Duodenal mucosa (tissue), 2 donors: ENCODE measurements around the gene BST1.

Experiments
- H3K27ac ChIP-seq: one replicate; pipeline ENCODE4 v1.7.0; 2013; ENCODE audit warnings: low read depth, low read length
- H3K27me3 ChIP-seq, 2 donors: one replicate each; pipeline ENCODE4 v1.7.0; 2013; ENCODE audit warnings: low read length in 2 of 2, control low read depth in 1 of 2; ENCODE audit not compliant: insufficient read depth in 2 of 2, control insufficient read depth in 1 of 2
- H3K36me3 ChIP-seq, 2 donors: one replicate each; pipeline ENCODE4 v1.7.0; 2013; ENCODE audit warnings: low read length in 2 of 2, control low read depth in 1 of 2; ENCODE audit not compliant: insufficient read depth in 2 of 2, control insufficient read depth in 1 of 2
- H3K4me1 ChIP-seq, 2 donors: one replicate each; pipeline ENCODE4 v1.7.0; 2013; ENCODE audit warnings: low read length in 2 of 2, control low read depth in 1 of 2; ENCODE audit not compliant: insufficient read depth in 2 of 2, control insufficient read depth in 1 of 2
- H3K4me3 ChIP-seq, 2 donors: one replicate each; pipeline ENCODE4 v1.7.0; 2013; ENCODE audit warnings: low read length in 2 of 2, low read depth in 1 of 2
- H3K9ac ChIP-seq, 2 donors: one replicate each; pipeline ENCODE4 v1.7.0; 2013; ENCODE audit warnings: low read length in 2 of 2, low read depth in 1 of 2
- H3K9me3 ChIP-seq, 2 donors: one replicate each; pipeline ENCODE4 v1.7.0; 2013; ENCODE audit warnings: low read length in 2 of 2, control low read depth in 1 of 2; ENCODE audit not compliant: control insufficient read depth in 1 of 2

The BST1 gene

GRCh38 chr4:15742083-15742582 is 39.3 kb downstream of the BST1 start:
- no peak overlapping the region for H3K4me3 ChIP-seq
- H3K27ac ChIP-seq = no peak overlapping the region

GRCh38 chr4:15742637-15743036 is 39.8 kb downstream of the BST1 start:
- Histone ChIP-seq H3K27me3 (no peaks in the 10 kb centered on the region), H3K9ac (no peak overlapping the region), H3K36me3 (no peaks in the 10 kb centered on the region), H3K9me3 (peaks cover 5 to 6% of the 10 kb centered on the region in 2 donors), H3K4me3 (no peak overlapping the region), H3K27ac (no peak overlapping the region), H3K4me1 (no peaks in the 10 kb centered on the region)

More at GRCh38 chr4:15742083-15742582, 39.3 kb downstream of the BST1 start:
- Histone ChIP-seq H3K36me3 (no peaks in the 10 kb centered on the region), H3K9me3 (peaks cover 5 to 6% of the 10 kb centered on the region in 2 donors), H3K27me3 (no peaks in the 10 kb centered on the region), H3K4me1 (no peaks in the 10 kb centered on the region), H3K9ac (no peak overlapping the region)

- H3K36me3 ChIP-seq = no peaks in the 10 kb centered on the region
- H3K9ac ChIP-seq = no peak overlapping the region
- no peak overlapping the region for H3K4me3 ChIP-seq
- no peak overlapping the region for H3K27ac ChIP-seq
- no peaks in the 10 kb centered on the region for H3K27me3 ChIP-seq
- peaks cover 5 to 6% of the 10 kb centered on the region in 2 donors for H3K9me3 ChIP-seq
- H3K4me1 ChIP-seq = no peaks in the 10 kb centered on the region
Observed at GRCh38 chr4:15744016-15744545, 41.2 kb downstream of the BST1 start.

GRCh38 chr4:15746110-15746509 is 43.2 kb downstream of the BST1 start:
- H3K4me3 ChIP-seq = no peak overlapping the region
- no peaks in the 10 kb centered on the region for H3K36me3 ChIP-seq
- H3K27ac ChIP-seq = no peak overlapping the region
- H3K9ac ChIP-seq = no peak overlapping the region
- H3K27me3 ChIP-seq = no peaks in the 10 kb centered on the region
- H3K4me1 ChIP-seq = no peaks in the 10 kb centered on the region
- peaks cover 5 to 6% of the 10 kb centered on the region in 2 donors for H3K9me3 ChIP-seq

DNA sequence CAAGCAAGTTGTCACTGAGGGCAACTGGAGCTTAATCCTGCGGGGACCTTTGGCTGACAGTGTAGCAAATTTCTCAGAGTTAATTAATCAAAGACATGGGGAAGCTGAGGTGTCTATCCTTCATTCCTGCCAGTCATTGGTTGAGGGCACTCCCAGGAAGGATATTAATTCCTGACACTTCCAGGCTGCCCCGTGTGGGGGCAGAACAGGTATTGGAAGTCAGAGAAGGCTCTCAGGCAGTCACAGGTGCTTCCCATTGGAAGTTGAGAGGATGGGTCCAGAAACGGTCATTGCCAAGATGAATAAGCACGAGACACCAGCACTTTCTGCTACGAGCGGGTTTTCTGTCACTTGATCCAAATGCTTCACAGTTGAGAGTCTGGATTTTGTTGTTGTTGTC is 46.1 kb downstream of the BST1 start:
- Histone ChIP-seq H3K27me3 (no peaks in the 10 kb centered on the region), H3K9ac (no peak overlapping the region), H3K27ac (no peak overlapping the region), H3K4me3 (no peak overlapping the region), H3K4me1 (no peaks in the 10 kb centered on the region), H3K36me3 (no peaks in the 10 kb centered on the region), H3K9me3 (peaks cover 0 to 5% of the 10 kb centered on the region in 2 donors)

DNA sequence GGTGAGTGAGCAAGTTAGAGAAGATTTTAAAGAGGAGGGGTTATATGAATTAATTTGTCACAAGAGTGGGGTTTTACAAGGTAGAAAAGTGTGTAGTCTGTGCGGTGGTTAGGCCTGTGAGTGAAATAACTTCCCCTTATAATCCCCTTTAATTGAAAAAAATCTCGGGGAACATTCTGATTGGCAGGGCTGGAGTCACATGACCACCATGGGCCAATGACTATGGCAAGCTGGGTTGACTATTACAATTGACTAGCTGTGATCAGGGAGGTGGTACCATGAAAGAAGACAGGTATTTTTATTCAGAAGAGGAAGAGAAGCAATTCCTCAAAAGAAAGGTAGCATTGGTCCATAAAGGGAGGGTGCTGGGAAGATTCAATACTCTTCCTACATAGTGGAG is 48.3 kb downstream of the BST1 start:
- Histone ChIP-seq H3K4me1 (no peaks in the 10 kb centered on the region), H3K27me3 (no peaks in the 10 kb centered on the region), H3K9me3 (no peaks in the 10 kb centered on the region), H3K9ac (no peak overlapping the region), H3K27ac (no peak overlapping the region), H3K4me3 (no peak overlapping the region), H3K36me3 (no peaks in the 10 kb centered on the region)

DNA sequence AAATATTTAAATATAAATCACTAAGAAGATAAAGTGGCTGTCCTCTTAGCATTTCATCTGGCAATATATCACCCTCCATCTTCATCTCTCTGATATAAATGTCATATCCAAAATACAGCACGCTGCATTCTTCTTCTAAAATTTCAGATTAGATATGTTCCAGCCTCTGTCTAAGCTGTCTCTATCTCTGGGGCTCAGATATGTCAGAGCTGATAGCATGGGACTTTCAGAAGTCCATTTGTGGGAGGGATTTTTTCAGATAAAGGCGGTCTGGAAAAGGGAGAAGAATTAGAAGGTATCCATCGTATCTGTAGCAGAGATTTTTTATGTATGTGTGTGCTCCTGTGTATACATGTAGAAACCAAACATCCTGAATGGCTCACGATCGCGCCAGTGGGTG is 50.2 kb downstream of the BST1 start:
- Histone ChIP-seq H3K36me3 (no peaks in the 10 kb centered on the region), H3K27ac (no peak overlapping the region), H3K4me3 (no peak overlapping the region), H3K4me1 (no peaks in the 10 kb centered on the region), H3K9ac (no peak overlapping the region), H3K27me3 (no peaks in the 10 kb centered on the region), H3K9me3 (no peaks in the 10 kb centered on the region)

- Histone ChIP-seq H3K9ac (no peak overlapping the region), H3K9me3 (no peaks in the 10 kb centered on the region), H3K36me3 (no peaks in the 10 kb centered on the region), H3K27me3 (no peaks in the 10 kb centered on the region), H3K4me3 (no peak overlapping the region), H3K4me1 (no peaks in the 10 kb centered on the region), H3K27ac (no peak overlapping the region)
Observed at GRCh38 chr4:15753786-15754185, 50.9 kb downstream of the BST1 start.

DNA sequence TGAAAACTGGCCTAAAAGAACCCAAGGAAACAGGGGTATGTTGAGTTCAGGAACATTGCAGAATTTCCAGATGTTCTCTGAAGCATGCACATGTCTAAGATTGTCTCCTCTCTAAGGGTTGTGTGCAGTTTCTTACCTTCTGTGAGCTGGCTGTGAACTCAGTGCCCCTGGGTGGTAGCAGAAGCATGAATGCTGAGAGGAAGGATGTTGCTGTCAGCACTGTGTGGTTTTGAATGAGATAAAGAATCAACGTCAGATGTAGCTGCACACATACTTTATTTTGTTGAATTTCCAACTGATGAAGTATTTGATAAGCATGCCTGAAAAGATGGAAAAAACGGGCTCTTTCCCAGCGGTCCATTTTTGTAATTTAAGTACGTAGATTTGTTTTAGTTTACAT is 51.5 kb downstream of the BST1 start:
- Histone ChIP-seq H3K9ac (no peak overlapping the region), H3K27ac (no peak overlapping the region), H3K36me3 (no peaks in the 10 kb centered on the region), H3K4me3 (no peak overlapping the region), H3K9me3 (no peaks in the 10 kb centered on the region), H3K4me1 (no peaks in the 10 kb centered on the region), H3K27me3 (no peaks in the 10 kb centered on the region)

GRCh38 chr4:15755321-15756155 is 52.7 kb downstream of the BST1 start:
- Histone ChIP-seq H3K27me3 (no peaks in the 10 kb centered on the region), H3K9ac (no peak overlapping the region), H3K4me1 (no peaks in the 10 kb centered on the region), H3K4me3 (no peak overlapping the region), H3K27ac (no peak overlapping the region), H3K9me3 (no peaks in the 10 kb centered on the region), H3K36me3 (no peaks in the 10 kb centered on the region)
